GOT3 (cell line): Measurements from ENCODE around the gene RNF6.
A peak's percentile ranks its signal among the peaks of the same experiment; 100 is the strongest.

Source experiments
- DNase-seq: peaks from one replicate; lab custom pipeline; 2025; ENCODE audit warnings: mixed read lengths; lab: John Stamatoyannopoulos, UW

RNF6 gene

GRCh38 chr13:26225896-26226617 lies 3.9 kb upstream of the RNF6 start:
- DNase-seq: no peak

GRCh38 chr13:26222520-26223046 lies 469 bp upstream of the RNF6 start:
- DNase-seq: no peak

DNA sequence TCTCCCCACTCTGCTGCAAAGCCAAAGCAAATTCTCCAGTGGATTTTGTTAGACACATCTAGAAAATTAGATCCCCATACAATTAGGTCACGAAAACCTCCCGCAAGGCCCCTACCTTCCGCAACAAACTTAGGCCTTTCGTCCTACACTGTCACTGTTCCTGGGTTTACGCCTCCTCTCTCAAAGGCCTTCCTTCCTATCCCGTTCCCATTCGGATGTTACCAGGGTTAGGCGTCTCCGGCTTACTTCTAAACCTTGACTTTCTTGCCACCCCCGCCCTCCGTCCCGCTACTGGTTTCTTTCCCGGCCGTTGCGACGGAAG lies 754 bp downstream of the RNF6 start:
- no peak for DNase-seq

DNA sequence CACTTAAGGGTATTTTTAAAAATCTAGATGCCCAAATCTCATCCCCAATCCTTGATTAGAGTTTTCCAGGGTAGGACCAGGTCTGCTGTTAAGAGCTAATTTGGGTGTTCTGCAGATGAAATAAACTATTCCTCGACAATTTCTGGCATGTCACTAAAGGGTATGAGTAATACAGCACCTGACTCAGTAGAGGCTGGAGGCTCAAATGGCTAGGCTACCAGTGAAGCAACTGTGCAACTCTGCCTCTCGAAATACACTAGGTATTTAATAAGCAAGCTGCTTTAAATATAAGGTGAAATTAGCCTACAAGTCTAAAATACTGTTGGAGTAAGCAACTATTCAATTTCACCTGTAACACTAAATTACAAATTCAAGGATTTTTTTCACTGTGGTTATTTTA lies 1.5 kb downstream of the RNF6 start:
- no peak for DNase-seq

- no peak for DNase-seq
These were observed 2.4 kb downstream of the RNF6 start for GRCh38 chr13:26219726-26220125.

- DNase-seq: no peak
These were observed 6.1 kb downstream of the RNF6 start for GRCh38 chr13:26216042-26216441.

- no peak for DNase-seq
These were observed 8.1 kb downstream of the RNF6 start for GRCh38 chr13:26213982-26214381.

DNA sequence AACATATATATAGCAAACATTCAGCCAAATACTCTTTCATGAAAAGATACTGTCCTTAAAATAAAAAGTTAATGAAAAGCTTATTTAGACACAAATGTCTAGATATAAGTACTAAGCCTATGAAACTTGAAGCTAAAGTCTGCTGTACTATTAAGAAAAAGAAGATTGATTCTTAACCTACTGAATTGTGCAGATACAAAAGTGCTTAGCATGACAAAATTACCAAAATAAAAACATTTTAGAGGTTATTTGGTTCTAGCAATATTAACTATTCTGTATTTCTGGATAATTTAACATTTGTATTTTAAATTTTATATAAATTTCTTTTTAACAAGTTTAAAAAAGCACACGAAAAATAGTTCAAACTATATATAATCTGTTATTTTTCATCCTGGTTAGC lies 8.8 kb downstream of the RNF6 start:
- no peak for DNase-seq

DNA sequence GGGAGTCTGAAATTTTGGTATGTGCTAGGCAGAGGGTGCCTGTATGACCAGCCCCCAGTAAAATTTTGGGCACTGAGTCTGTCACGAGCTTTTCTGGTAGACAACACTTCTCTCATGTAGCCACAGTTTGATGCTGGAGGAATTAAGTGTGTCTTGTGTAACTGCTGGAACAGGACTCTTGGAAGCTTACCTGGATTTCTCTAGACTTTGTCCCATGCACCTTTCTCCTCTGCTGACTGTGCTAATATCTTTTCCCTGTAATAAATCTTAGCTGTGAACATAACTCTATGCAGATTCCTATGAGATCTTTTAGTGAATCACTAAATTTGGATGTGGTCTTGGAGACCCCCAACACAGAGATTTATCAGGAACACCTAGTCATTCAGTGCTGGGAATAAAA lies 13.8 kb downstream of the RNF6 start:
- DNase-seq: no peak

- DNase-seq: no peak
These were observed 19.6 kb downstream of the RNF6 start for GRCh38 chr13:26202365-26202972.

GRCh38 chr13:26200811-26201210 lies 21.3 kb downstream of the RNF6 start:
- DNase-seq: no peak

DNA sequence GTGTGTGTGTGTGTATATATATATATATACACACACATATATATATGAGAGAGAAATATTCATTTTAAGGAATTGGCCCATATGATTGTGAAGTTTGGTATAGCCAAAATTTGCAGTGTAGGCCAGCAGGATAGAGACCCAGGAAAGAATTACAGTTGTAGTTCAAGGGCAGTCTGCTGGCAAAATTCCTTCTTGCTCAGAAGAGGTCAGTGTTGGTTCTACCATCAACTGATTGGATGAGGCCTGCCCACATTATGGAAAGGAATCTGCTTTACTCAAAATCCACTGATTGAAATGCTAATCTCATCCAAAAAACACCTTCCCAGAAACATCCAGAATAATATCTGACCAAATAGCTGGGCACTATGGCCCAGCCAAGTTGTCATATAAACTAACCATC lies 24.0 kb downstream of the RNF6 start:
- no peak for DNase-seq

- no peak for DNase-seq
These were observed 24.8 kb downstream of the RNF6 start for GRCh38 chr13:26197298-26197697.

- DNase-seq: no peak
These were observed 35.1 kb downstream of the RNF6 start for GRCh38 chr13:26186995-26187394.

GRCh38 chr13:26186118-26186870 lies 35.8 kb downstream of the RNF6 start:
- peak; percentile 63 for DNase-seq

DNA sequence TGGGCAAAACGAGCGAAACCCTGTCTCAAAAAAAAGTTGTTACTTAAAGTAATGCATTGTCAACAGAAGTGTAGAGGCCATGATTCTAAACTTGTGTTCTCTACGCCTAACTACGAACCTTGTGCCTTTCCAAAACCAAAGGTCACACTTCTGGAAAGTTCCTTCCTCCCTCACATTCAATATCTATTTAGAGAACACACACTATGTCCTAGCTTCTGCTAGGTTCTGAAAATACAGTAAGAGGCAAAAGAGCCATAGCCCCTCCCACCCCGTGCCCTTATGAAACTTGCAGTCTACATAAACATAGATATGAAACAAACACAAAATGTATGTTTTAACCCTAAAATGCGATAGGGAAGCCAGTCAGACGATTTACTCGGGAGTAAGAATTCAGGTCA lies 36.4 kb downstream of the RNF6 start:
- DNase-seq: no peak

- DNase-seq: no peak
These were observed 37.3 kb downstream of the RNF6 start for GRCh38 chr13:26184791-26185250.

GRCh38 chr13:26183416-26183815 lies 38.7 kb downstream of the RNF6 start:
- no peak for DNase-seq

DNA sequence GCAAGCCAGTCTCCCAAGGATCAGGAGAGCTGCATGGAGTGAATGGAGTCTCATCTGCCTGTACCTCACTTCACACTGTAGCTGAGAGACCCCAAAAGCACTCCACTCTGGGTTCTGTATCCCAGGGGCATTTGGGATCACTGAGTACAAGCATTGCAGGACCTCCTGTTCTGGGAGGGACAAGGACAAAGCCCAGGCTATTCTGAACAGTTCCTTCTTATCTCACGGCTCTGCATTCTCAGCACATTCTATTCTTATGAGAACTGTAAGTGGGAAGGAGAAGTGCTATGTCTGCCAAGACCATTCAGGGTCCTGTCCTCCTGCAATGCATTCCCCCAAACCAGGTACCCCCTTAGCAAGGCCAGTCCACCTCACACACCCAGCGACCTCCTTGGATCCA lies 42.8 kb downstream of the RNF6 start:
- DNase-seq: no peak

GRCh38 chr13:26168835-26169234 lies 53.3 kb downstream of the RNF6 start:
- no peak for DNase-seq

- no peak for DNase-seq
These were observed 53.8 kb downstream of the RNF6 start for GRCh38 chr13:26168237-26168814.

GRCh38 chr13:26163812-26164211 lies 58.3 kb downstream of the RNF6 start:
- DNase-seq: no peak
